Activated CD8-positive, alpha-beta memory T cell treated with anti-CD3 and anti-CD28 coated beads, Interleukin-2, amount 50 U/mL, for 48 hours (primary cell): ENCODE data around the gene RBCK1.
"Not testable (repeated sequence)": the region's sequence is repeated elsewhere in the genome, so short reads cannot be mapped to it uniquely, and the experiment has no call there.

Source experiments
- DNase-seq: peaks from one replicate; pipeline ENCODE4 v3.0.0-alpha.2; 2020

The RBCK1 gene

DNA sequence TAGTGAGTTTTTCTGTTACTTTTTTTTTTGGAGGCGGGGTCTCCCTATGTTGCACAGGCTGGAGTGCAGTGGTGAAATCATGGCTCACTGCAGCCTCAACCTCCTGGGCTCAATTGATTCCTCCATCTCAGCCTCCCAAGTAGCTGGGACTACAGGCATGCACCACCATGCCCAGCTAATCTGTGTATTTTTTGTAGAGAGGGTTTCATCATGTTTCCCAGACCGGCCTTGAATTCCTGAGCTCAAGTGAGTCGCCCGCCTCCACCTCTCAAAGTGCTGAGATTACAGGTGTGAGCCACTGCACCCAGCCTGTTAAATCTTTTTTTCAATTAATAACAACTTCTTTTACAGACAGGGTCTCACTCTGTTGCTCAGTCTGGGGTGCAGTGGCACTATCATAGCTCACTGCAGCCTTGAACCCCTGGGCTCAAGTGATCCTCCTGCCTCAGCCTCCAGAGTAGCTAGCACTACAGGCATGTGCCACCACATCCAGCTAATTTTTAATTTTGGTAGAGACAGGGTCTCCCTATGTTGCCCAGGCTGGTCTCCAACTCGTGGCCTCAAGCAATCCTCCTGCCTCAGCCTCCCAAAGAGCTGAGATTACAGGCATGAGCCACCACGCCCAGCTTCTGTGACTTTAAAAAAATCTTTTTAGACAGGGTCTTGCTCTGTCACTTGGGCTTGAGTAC lies 68.6 kb downstream of the RBCK1 start:
- DNase-seq = not testable (repeated sequence)

DNA sequence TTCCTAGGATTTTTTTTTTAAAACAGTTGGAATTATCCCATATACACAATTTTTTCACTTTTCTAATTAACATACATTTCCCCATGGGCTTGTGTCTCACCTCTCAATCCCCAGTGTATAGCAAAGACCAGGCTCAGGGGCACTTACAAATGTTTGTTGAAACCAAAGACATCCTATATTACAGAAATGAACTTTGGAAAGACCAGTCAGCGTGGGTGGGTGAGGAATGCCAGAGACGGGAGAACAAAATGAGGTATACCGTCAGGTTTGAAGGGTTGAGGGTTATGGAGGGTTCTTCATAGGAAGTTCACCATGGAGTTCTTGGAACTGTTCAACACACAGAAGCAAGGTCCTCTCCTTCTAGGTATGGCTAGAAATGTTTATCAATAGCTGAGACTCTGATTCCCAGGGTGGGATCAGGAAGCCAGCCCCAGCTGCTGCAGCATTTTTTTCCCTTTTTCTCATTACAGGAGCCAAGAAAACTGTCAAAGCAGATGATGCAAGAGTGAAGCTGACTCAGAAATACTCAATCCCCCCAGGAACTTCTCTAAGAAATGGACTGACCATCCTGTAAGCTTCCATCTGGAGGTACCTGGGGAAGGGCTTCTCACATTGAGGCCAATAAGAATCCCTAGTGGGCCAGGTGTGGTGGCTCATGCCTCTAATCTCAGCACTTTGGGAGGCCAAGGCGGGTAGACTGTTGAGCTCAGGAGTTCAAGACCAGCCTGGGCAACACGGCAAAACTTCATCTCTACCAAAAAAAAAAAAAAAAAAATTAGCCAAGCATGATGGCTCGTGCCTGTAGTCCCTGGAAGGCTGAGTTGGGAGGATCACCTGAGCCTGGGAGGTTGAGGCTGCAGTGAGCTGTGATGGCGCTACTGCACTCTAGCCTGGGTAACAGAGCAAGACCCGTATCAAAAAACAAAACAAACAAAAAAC lies 70.2 kb downstream of the RBCK1 start:
- DNase-seq = no peak

- DNase-seq = no peak
These were observed 70.9 kb downstream of the RBCK1 start for GRCh38 chr20:478949-479429.

DNA sequence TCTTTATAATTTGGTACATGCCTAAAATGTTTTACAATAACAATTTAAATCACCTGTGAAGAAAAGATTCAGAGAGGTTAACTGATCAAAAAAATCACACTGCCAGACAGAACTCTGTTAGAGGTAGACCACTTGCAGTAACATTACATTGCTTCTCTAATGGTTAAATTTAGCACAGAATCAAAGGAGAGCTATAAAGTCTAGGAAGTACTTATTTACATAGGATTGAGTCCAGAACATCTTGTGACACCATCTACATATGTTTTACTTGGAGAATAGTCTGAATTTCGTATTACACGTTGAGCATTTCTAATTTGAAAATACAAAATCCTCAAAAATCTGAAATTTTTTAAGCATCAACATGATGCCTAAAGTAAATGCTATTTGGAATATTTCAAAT lies 71.4 kb downstream of the RBCK1 start:
- DNase-seq = no peak

DNA sequence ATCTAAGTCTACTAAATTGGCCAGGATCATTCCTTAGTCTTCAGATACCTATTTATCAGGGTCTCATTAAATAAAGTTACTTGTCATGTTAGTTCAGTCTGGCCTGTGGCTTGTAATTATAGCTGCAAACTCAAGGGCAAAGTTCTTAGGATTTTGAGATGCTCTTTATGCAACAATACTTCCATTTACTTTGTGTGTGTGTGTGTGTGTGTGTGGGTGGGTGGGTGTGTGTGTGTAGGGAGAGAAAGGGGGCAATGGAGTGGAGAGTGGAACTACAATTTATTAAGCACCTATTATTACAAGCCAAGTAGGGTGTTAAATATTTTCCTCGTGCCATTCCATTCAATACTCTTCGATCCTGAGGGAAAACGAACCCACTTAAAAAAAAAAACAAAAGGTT lies 71.9 kb downstream of the RBCK1 start:
- no peak for DNase-seq

- no peak for DNase-seq
These were observed 73.1 kb downstream of the RBCK1 start for GRCh38 chr20:481167-481566.
